ENCODE results near the gene TSC2. TPM values are rescaled to one million over a fixed set of nuclear protein-coding genes. Genes with fewer than 3 reads are reported as not detected.

Gene TSC2
- total RNA-seq, 1 donor, result 78.9 TPM

DNA sequence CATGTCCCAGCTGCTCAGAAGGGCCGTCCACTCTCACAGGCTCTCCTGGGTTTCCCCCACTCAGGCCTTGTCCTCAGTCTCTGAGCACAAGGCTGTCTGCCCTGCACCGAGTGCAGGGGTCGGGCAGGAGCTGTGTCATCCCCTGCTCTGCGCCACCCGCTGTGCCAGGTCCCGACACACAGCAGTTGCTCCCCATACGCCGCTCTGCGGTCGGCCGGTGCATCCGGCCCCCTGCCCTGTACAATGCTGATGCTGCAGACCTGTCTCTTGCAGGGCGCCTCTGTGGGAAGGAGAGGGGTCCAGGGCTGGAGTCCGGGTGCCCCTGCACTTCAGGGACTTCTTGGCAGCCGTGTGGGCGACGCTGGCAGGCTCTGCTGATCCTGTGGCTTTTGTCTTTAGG, 6.1 kb downstream of the TSC2 start:
- no peak for TF ChIP-seq CTCF (IDR thresholded peaks at IDR 0.05; ENCODE audit: extremely low read depth, low read depth, low read length)
- peaks cover 1% of the 10 kb centered on the region for H3K4me1 ChIP-seq (ENCODE audit: insufficient read depth, low read length)
- no peak overlapping the region for H3K4me2 ChIP-seq (ENCODE audit: insufficient read depth, low read length)
- H2AFZ ChIP-seq (ENCODE audit: low read length), result no peak overlapping the region
- peaks cover 16% of the 10 kb centered on the region for H4K20me1 ChIP-seq (ENCODE audit: insufficient read depth, low read length)
- no peak overlapping the region for H3K4me3 ChIP-seq (ENCODE audit: insufficient read depth, low read length)
- no peak overlapping the region for H3K27ac ChIP-seq (ENCODE audit: low read depth, low read length)
- no peaks in the 10 kb centered on the region for H3K27me3 ChIP-seq (ENCODE audit: insufficient read depth, low read length)
- no peaks in the 10 kb centered on the region for H3K9me3 ChIP-seq (ENCODE audit: low read depth, low read length)
- no peak for DNase-seq (ENCODE audit: insufficient read length, low spot score, missing footprints)
- peaks cover 44% of the 10 kb centered on the region for H3K36me3 ChIP-seq (ENCODE audit: insufficient read depth, low read length)
- H3K79me2 ChIP-seq (ENCODE audit: insufficient read depth, low read length), result peaks cover 22% of the 10 kb centered on the region

GRCh38 chr16:2054543-2055245, 6.9 kb downstream of the TSC2 start:
- no peak for TF ChIP-seq CTCF (IDR thresholded peaks at IDR 0.05; ENCODE audit: extremely low read depth, low read depth, low read length)
- DNase-seq (ENCODE audit: insufficient read length, low spot score, missing footprints), result no peak
- Histone ChIP-seq H3K4me1 (ENCODE audit: insufficient read depth, low read length) (no peaks in the 10 kb centered on the region), H3K4me2 (ENCODE audit: insufficient read depth, low read length) (no peak overlapping the region), H3K9me3 (ENCODE audit: low read depth, low read length) (no peaks in the 10 kb centered on the region), H3K36me3 (ENCODE audit: insufficient read depth, low read length) (peaks cover 44% of the 10 kb centered on the region), H2AFZ (ENCODE audit: low read length) (no peak overlapping the region), H3K27me3 (ENCODE audit: insufficient read depth, low read length) (no peaks in the 10 kb centered on the region), H3K79me2 (ENCODE audit: insufficient read depth, low read length) (peaks cover 14% of the 10 kb centered on the region), H4K20me1 (ENCODE audit: insufficient read depth, low read length) (peaks cover 16% of the 10 kb centered on the region), H3K4me3 (ENCODE audit: insufficient read depth, low read length) (no peak overlapping the region), H3K27ac (ENCODE audit: low read depth, low read length) (no peak overlapping the region)

DNA sequence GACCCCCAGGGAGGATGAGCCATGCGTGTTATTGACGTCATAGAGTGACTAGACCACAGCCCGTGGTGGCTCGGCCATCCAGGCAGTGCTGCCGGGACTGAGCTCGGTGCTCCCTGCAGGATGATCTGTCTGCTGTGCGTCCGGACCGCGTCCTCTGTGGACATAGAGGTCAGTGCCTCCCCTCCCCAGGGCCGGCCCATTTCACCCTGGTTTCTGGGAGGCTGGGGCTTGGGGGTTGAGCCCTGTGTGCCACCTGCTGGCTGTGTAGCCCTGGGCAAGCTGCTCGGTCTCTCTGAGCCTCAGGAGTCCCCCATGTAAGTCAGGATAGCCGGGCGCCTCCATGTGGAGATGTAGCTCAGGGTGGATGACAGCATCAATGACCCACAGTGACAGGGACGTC, 8.3 kb downstream of the TSC2 start:
- Histone ChIP-seq H3K4me3 (ENCODE audit: insufficient read depth, low read length) (no peak overlapping the region), H3K79me2 (ENCODE audit: insufficient read depth, low read length) (peaks cover 9% of the 10 kb centered on the region), H3K9me3 (ENCODE audit: low read depth, low read length) (no peaks in the 10 kb centered on the region), H2AFZ (ENCODE audit: low read length) (no peak overlapping the region), H4K20me1 (ENCODE audit: insufficient read depth, low read length) (peaks cover 16% of the 10 kb centered on the region), H3K27ac (ENCODE audit: low read depth, low read length) (no peak overlapping the region), H3K27me3 (ENCODE audit: insufficient read depth, low read length) (no peaks in the 10 kb centered on the region), H3K4me2 (ENCODE audit: insufficient read depth, low read length) (no peak overlapping the region), H3K4me1 (ENCODE audit: insufficient read depth, low read length) (no peaks in the 10 kb centered on the region), H3K36me3 (ENCODE audit: insufficient read depth, low read length) (peaks cover 49% of the 10 kb centered on the region)
- peak; percentile 91 for DNase-seq (ENCODE audit: insufficient read length, low spot score, missing footprints)
- peak; percentile 33 for TF ChIP-seq CTCF (IDR thresholded peaks at IDR 0.05; ENCODE audit: extremely low read depth, low read depth, low read length)

DNA sequence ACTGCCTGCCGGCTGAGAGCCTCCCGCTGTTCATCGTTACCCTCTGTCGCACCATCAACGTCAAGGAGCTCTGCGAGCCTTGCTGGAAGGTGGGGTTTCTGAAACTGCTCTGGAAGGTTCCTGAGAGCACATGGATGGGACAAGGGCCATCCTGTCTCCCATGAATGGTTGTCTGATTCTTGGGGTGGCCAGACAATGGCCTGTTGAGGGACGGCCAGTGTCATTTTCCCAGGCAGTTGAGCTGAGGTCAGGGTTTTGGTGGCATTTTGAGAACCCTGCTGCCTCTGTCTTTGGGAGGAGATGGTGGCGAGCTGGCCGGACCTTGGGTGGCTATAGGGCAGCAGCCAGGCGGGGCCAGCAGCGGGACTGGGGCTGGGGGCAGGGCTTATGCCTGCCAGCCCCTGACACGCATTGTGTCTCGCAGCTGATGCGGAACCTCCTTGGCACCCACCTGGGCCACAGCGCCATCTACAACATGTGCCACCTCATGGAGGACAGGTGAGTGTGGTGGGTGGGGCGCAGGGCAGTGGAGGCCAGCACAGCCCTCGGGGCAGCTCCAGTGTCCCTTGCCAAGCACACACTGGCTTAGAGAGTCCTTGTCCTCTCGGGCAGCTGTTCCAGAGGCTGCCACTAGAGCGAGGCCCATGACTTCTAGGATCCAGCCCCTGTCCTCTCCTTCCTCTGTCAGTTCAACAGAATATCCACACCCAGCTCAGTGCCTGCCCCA, 9.1 kb downstream of the TSC2 start:
- no peaks in the 10 kb centered on the region for H3K4me1 ChIP-seq (ENCODE audit: insufficient read depth, low read length)
- H2AFZ ChIP-seq (ENCODE audit: low read length), result no peak overlapping the region
- peaks cover 5% of the 10 kb centered on the region for H3K79me2 ChIP-seq (ENCODE audit: insufficient read depth, low read length)
- no peak overlapping the region for H3K4me3 ChIP-seq (ENCODE audit: insufficient read depth, low read length)
- DNase-seq (ENCODE audit: insufficient read length, low spot score, missing footprints), result no peak
- no peak overlapping the region for H3K27ac ChIP-seq (ENCODE audit: low read depth, low read length)
- peak; percentile 18 for TF ChIP-seq CTCF (IDR thresholded peaks at IDR 0.05; ENCODE audit: extremely low read depth, low read depth, low read length)
- no peak overlapping the region for H3K4me2 ChIP-seq (ENCODE audit: insufficient read depth, low read length)
- H3K36me3 ChIP-seq (ENCODE audit: insufficient read depth, low read length), result peaks cover 42% of the 10 kb centered on the region
- no peaks in the 10 kb centered on the region for H3K9me3 ChIP-seq (ENCODE audit: low read depth, low read length)
- H3K27me3 ChIP-seq (ENCODE audit: insufficient read depth, low read length), result no peaks in the 10 kb centered on the region
- peaks cover 16% of the 10 kb centered on the region for H4K20me1 ChIP-seq (ENCODE audit: insufficient read depth, low read length)

Data from osteoblast (primary cell).